ENCODE data around the gene FLT1. TPM values are rescaled to one million over a fixed set of nuclear protein-coding genes. Genes with fewer than 3 reads are reported as not detected.

FLT1 gene
- polyA plus RNA-seq, 1 donor (not counting 4 experiments of a cell fraction or from before 2014, with no cell fraction given), result 0.01 TPM

- dilution Hi-C loops (cut with MboI; ENCODE audit: extremely low pct_ligation_motif_present, low sequenced_read_pairs), result no loop called here
- H3K9me3 ChIP-seq (ENCODE audit: control insufficient read depth, low read depth, low read length), result no peaks in the 10 kb centered on the region
- no peak for TF ChIP-seq EZH2 (IDR thresholded peaks at IDR 0.05; ENCODE audit: low read length)
- TF ChIP-seq CTCF (optimal IDR thresholded peaks at IDR 0.05 in 1 of 3, IDR thresholded peaks at IDR 0.05 in 1 of 3, conservative IDR thresholded peaks at IDR 0.05 in 1 of 3; ENCODE audit: extremely low read depth in 1 of 3, insufficient read depth in 2 of 3, low read length in 3 of 3), result no peak
- no peak overlapping the region for H3K4me2 ChIP-seq (ENCODE audit: control insufficient read depth, extremely low read depth, insufficient read depth, low read depth, low read length)
- H3K27me3 ChIP-seq (ENCODE audit: control insufficient read depth, extremely low read depth, insufficient read depth, low read length), result no peaks in the 10 kb centered on the region
- H3K27ac ChIP-seq (ENCODE audit: control insufficient read depth, insufficient read depth, low read length), result no peak overlapping the region
- DNase-seq (ENCODE audit: low read depth, low spot score) (no peak), FAIRE-seq (no peak)
- H3K4me1 ChIP-seq (ENCODE audit: control insufficient read depth, extremely low read depth, insufficient read depth, low read length), result no peaks in the 10 kb centered on the region
- H3K79me2 ChIP-seq (ENCODE audit: control insufficient read depth, insufficient read depth, low read length), result no peaks in the 10 kb centered on the region
- H3K9ac ChIP-seq (ENCODE audit: control insufficient read depth, extremely low read depth, insufficient read depth, low read length), result no peak overlapping the region
- no peaks in the 10 kb centered on the region for H3K36me3 ChIP-seq (ENCODE audit: control insufficient read depth in 2 of 2, extremely low read depth in 1 of 2, insufficient read depth in 2 of 2, low read length in 2 of 2)
- no peak overlapping the region for H2AFZ ChIP-seq (ENCODE audit: control insufficient read depth, low read length)
- H4K20me1 ChIP-seq (ENCODE audit: control insufficient read depth, extremely low read depth, insufficient read depth, low read length), result no peaks in the 10 kb centered on the region
- H3K4me3 ChIP-seq (ENCODE audit: control insufficient read depth in 2 of 3, extremely low read depth in 1 of 3, insufficient read depth in 2 of 3, low read depth in 1 of 3, low read length in 3 of 3), result no peak overlapping the region
- no peaks in the 10 kb centered on the region for H3K9me1 ChIP-seq (ENCODE audit: control insufficient read depth, extremely low read depth, insufficient read depth, low read length)
Measured at GRCh38 chr13:28299916-28300315, 195.0 kb downstream of the FLT1 start.

- no peaks in the 10 kb centered on the region for H3K36me3 ChIP-seq (ENCODE audit: control insufficient read depth in 2 of 2, extremely low read depth in 1 of 2, insufficient read depth in 2 of 2, low read length in 2 of 2)
- no peak overlapping the region for H3K4me2 ChIP-seq (ENCODE audit: control insufficient read depth, extremely low read depth, insufficient read depth, low read depth, low read length)
- no peaks in the 10 kb centered on the region for H3K9me1 ChIP-seq (ENCODE audit: control insufficient read depth, extremely low read depth, insufficient read depth, low read length)
- no peak overlapping the region for H3K4me3 ChIP-seq (ENCODE audit: control insufficient read depth in 2 of 3, extremely low read depth in 1 of 3, insufficient read depth in 2 of 3, low read depth in 1 of 3, low read length in 3 of 3)
- no peak overlapping the region for H3K9ac ChIP-seq (ENCODE audit: control insufficient read depth, extremely low read depth, insufficient read depth, low read length)
- TF ChIP-seq CTCF (optimal IDR thresholded peaks at IDR 0.05 in 1 of 3, IDR thresholded peaks at IDR 0.05 in 1 of 3, conservative IDR thresholded peaks at IDR 0.05 in 1 of 3; ENCODE audit: extremely low read depth in 1 of 3, insufficient read depth in 2 of 3, low read length in 3 of 3) (no peak), EZH2 (IDR thresholded peaks at IDR 0.05; ENCODE audit: low read length) (no peak)
- H3K79me2 ChIP-seq (ENCODE audit: control insufficient read depth, insufficient read depth, low read length), result no peaks in the 10 kb centered on the region
- dilution Hi-C loops (cut with MboI; ENCODE audit: extremely low pct_ligation_motif_present, low sequenced_read_pairs), result no loop called here
- no peaks in the 10 kb centered on the region for H3K9me3 ChIP-seq (ENCODE audit: control insufficient read depth, low read depth, low read length)
- no peak overlapping the region for H2AFZ ChIP-seq (ENCODE audit: control insufficient read depth, low read length)
- H4K20me1 ChIP-seq (ENCODE audit: control insufficient read depth, extremely low read depth, insufficient read depth, low read length), result no peaks in the 10 kb centered on the region
- DNase-seq (ENCODE audit: low read depth, low spot score) (no peak), FAIRE-seq (no peak)
- no peaks in the 10 kb centered on the region for H3K27me3 ChIP-seq (ENCODE audit: control insufficient read depth, extremely low read depth, insufficient read depth, low read length)
- H3K27ac ChIP-seq (ENCODE audit: control insufficient read depth, insufficient read depth, low read length), result no peak overlapping the region
- H3K4me1 ChIP-seq (ENCODE audit: control insufficient read depth, extremely low read depth, insufficient read depth, low read length), result no peaks in the 10 kb centered on the region
Measured at GRCh38 chr13:28297341-28297740, 197.6 kb downstream of the FLT1 start.
